GM19193 (cell line): ENCODE results near the gene IFRD1.
A peak's percentile ranks its signal among the peaks of the same experiment; 100 is the strongest.

ENCODE experiments used
- POLR2A ChIP-seq: IDR thresholded peaks from 4 replicates; pipeline ENCODE4 v1.6.1; 2011; ENCODE audit not compliant: insufficient read depth, insufficient read length; ENCODE audit errors: extremely low read depth

Gene IFRD1, protein sequence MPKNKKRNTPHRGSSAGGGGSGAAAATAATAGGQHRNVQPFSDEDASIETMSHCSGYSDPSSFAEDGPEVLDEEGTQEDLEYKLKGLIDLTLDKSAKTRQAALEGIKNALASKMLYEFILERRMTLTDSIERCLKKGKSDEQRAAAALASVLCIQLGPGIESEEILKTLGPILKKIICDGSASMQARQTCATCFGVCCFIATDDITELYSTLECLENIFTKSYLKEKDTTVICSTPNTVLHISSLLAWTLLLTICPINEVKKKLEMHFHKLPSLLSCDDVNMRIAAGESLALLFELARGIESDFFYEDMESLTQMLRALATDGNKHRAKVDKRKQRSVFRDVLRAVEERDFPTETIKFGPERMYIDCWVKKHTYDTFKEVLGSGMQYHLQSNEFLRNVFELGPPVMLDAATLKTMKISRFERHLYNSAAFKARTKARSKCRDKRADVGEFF

DNA sequence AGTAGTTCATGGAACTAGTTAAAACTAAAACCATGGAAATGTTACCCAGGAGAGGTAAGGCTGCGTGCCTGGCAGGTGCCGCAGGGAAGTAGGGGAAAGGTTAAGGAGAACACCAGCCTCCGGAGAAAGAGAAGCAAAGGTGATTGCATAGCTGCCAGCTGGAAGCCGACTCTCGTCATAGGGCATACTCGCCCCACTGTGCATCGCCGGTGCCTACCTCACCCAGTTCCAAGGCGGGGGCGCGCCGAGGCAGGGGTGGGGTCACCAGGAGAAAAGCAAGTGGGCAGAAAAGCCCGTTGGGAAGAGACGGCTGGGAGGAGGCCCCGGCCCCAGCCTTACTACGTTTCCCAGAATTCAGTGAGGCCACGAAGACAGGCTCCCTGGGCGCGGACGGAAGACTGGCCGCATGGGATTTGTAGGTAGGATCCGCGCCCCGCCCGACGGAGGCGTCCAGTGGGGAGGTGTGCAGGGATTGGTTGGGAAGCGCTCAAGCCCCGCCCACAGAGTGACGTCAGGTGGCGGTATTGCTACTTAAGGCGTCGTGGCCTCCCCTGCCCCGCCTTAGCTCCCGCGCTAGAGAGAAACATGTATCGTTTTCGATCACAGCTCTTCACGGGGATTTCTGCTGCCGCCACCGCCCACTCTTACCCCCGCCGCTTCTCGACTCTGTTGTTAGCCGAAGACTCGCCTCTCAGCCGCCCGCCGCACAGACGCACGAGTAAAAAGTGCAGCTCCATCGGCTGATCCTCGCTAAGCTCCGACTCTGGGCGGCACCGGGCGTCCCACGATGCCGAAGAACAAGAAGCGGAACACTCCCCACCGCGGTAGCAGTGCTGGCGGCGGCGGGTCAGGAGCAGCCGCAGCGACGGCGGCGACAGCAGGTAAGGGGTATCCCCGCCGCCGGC, at the start of gene IFRD1:
Gene IFRD1, plus strand, starts transcription at position 559 of the 905 bp plus-strand sequence. Its CDS starts 229 bp downstream, at position 788.
- peak; percentile 99 for TF ChIP-seq POLR2A

DNA sequence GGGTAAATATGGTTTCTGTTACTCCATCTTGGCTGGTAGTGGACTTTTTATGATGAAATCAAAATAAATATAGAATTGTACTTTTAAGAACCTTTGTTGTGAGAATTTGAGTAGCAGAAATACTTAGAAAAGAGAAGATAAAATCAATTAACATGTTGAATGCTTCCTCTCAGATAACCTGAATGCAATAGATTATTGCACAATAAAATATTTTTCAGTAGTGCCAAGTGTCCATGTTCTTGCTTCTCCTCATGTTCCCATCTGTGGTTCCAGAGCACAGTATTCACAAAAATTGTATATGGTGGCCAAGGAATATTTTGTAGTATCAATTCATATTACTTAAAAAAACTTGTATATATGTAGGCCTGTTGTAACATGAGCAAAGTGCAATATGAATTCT, 45.9 kb upstream of the IFRD1 start:
- TF ChIP-seq POLR2A, result no peak

DNA sequence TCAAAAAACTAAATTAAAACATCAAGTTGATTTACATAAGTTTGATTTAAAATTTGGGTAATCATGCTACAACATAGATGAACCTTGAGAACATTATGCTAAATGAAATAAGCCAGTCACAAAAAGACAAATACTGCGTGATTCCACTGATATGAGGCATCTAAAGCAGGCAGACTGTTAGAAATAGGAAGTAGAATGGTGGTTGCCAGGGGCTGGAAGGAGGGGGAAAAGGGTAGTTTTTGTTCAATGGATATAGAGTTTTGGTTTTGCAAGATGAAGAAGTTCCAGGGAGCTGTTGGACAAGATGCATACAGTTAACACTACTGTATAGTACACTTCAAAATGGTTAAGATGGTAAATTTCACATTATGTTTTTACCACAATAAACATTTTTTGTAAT, 45.0 kb upstream of the IFRD1 start:
- TF ChIP-seq POLR2A, result no peak

DNA sequence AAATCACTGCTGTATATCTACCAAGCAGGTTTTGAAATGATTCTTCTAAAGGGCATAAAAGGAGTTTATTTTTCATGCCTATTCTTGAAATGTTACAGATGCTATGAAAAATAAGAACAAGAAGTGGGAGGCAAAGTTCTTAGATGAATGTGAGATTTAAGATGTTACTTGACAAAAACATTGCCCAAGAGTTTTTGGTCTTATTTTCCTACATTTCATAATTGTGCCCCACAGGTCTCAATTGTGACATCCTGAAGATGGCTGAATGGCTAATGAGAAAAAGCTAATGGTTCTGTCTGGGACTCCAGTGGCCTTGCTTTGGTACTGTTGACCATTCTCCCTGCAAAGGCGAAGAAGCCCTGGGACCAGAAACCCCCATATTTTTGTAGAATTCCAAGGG, 43.0 kb upstream of the IFRD1 start:
- no peak for TF ChIP-seq POLR2A

DNA sequence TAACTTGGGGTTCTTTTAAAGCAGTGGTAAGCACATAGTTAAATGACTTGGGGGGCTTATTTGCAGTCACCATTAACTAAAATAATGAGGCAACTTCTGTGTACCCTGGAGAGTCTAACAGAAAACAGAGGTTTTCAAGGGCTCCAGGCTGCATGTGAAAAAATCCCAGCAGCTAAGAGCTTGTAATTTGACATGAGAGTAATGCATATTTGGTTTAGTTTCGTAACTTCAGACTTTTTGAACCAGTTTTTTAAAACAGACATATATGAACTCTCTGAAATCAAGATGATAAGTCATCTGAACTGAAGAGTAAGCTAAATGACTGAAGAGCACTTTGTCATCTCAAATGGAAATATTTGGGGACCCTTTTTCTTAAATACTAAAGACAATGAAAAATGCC, 40.2 kb upstream of the IFRD1 start:
- TF ChIP-seq POLR2A, result no peak

DNA sequence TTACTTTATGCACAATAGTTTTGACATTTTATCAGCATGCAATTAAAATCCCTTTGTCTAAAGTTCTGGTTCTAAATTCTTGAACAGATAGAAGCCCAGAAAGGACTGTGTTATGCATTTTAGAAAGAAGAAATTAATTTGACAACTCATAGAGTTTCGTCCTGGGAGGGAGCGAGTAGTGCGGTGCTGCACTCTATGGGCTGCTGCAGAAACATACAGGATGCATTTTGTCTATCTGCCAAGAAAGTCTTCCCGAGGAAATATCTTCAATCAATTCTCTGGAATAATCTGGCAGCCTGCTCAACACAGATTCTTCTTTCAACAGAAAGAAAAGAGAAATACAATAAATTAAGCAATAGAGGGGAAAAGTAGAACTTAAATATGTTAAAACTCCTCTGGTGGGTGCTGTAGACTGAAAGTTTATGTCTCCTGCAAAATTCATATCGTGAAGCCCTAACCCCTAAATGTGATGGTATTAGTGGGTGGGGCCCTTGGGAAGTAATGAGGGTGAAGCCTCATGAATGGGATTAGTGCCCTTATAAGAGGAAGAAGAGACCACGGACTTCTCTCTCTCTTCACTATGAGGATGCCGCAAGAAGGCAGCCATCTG, 39.0 kb upstream of the IFRD1 start:
- TF ChIP-seq POLR2A, result no peak

DNA sequence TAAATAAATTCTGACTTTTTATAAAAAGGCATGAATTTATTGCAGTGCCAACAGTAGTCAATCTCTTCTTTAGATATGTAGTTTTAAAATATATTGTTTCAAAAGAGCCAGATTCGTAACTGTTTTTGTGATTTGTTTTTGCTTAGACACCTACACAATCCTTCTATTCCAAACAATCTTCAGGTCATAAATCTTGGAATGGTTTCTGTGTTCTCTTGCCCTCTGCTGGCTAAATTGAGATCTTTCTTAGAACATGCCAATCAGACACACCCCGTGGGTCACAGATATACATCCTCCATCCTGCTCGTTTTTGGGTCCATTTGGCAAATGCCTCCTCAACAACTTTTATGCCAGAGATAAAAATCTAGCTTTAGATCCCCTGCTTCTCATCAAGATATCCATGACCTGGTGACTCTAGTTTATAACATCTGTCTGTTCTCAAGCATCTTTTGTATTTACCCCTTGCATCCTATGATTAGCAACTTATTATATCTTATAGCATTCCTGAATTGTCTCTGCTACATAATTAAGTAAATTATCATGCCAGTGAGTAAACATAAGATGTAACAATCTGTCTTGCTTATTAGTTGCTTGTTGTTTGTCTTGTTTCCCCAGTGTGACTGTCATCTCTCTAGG, 35.3 kb upstream of the IFRD1 start:
- no peak for TF ChIP-seq POLR2A

DNA sequence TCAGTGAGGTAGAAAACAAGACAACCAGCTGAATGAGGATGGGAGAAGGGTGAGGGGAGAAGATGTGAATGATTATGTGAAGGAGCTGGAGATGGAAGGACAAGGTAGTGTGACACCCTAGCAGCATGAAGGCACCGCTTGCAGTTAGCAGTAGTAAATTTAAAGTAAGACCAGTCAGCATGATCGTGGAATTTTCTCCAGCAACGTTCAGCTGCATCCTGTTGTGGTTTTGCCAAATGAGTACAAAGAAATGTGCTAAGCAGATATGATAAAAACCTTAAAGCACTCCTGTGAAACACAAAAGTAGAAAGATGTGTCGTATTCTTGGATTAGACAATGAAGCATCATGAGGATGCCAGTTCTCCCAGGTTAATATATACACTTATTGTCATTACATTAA, 34.1 kb upstream of the IFRD1 start:
- TF ChIP-seq POLR2A, result no peak

DNA sequence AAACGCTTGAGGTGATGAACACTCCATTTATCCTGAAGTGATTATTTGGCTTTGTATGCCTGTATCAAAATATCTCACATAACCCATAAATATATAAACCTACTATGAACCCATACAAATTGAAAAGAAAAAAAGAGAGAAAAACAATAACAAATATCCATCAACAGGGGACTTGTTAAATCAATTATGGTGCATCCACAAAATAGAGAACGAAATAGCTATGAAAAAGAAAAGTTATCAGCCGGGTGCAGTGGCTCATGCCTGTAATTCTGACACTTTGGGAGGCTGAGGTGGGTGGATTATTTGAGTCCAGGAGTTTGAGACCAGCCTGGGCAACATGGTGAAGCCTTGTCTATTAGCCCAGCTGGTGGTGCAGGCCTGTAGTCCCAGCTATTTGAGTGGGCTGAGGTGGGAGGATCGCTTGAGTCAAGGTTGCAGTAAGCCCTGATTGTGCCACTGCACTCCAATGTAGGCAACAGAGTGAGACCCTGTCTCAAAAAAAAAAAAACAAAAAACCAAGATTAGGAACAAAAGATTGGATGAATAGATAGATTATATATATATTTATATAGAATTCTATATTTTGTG, 30.6 kb upstream of the IFRD1 start:
- no peak for TF ChIP-seq POLR2A

DNA sequence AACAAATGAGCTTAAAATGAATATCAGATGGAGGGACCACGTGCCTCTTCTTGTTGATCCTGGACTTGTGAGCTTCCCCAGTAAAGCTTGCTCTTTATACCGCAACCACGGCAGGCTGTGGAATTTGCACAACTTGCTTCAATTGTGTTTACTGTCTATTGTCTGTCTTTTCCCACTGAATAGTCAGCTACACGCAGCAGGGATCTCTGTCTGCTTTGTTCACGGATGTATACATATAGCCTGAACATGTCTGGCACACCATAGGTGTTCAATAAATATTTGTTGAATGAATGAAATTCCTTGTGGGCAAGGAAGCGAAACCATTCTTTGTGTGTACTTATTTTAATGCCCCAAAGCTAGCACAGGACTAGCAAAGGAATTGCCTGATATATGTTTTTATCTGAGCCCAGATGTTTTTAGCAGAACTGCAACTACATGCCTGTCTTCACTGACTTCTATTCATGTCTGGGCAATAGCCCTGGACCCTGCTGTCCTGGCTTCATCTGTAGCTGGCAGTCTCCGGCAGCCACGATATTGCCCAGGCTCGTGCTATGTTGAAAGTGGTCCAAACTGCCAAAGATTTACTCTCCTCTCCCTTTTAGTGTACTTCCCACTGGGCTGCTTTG, 29.9 kb upstream of the IFRD1 start:
- no peak for TF ChIP-seq POLR2A

DNA sequence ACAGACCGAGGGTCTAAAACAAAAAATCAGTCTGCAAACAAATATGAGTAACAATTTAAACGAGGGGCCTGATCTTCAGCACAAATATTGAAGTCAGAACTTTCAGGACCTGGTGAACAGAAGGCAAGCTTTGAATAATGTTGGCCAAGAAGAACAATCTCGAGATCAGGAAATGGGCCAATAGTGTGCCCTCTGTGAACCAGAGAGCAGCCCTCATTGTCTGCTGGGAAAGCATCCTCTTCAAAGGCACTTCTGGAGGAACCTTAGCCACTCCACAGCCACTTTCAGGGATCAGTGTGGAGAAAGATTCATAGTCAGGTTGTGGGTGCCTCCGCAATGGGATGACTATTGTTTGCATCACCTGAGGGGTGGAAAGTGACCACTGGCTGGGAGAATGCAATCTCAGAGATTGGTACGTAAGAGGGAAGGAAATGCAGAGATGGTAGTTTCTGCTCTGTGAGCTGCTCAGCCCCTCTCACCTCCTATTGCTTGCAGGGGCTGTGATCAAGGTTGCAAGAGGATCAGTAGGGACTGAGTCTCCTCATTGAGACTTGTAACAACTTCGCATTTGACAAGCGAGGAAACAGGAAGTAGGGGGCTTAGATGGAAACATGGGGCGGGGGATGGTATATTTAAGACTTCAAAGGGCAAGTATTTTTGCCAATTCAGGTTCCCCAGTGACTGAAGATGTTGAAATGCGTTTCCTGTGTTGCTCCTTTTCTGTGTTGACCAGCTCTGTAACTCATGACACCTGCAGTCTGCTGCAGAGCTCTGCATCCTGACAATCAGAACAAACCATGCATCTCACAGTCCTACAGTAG, 28.4 kb upstream of the IFRD1 start:
- TF ChIP-seq POLR2A, result no peak

DNA sequence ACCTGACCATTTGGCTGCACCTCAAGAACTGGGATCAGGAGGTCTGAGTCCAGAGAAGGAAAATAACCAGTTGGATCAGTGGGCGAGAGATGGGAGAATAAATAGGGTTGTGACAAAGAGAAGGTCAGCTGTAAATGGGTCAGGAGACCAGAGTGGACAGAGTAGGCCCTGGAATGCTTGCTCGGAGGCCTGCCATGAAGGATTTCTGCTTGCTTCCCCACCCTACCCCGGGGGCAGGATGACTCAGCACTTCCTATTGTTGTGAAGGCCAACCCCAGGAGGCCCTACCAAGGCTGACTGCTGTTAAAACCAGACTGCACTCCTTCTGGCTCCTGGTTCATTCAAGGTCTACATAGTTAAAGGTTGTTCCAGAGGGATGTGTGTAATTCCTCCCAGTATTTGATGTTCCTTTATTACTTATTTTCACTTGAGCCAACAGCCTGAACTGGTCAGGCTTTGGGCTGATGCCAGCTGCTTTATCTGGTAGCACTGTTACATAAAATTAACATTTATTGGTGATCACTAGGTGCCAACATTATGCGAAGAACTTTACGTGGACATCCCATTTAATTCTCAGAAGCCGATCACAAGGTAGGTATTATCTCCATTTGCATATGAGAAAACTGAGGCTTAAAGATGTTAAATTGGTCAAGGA, 27.3 kb upstream of the IFRD1 start:
- TF ChIP-seq POLR2A, result no peak

DNA sequence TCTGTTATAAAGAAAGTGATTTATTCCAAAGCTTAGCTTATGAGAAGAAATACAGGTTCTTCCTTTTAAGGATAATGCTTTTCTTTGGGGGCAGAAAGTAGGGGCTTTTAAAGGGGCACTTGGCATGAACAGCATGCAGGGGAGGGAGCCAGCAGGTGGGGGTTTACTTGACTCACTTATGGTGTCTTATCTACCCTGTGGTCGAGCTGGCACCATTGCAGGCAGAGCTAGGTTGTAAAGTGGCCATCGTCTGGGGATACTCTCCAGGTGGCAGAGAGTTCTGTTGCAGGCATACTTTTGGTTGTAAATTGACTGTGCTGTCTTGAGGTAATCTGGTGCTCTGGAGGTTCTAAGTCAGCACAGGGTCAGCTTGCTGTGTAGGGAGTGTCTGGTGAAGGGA, 26.3 kb upstream of the IFRD1 start:
- TF ChIP-seq POLR2A, result no peak

DNA sequence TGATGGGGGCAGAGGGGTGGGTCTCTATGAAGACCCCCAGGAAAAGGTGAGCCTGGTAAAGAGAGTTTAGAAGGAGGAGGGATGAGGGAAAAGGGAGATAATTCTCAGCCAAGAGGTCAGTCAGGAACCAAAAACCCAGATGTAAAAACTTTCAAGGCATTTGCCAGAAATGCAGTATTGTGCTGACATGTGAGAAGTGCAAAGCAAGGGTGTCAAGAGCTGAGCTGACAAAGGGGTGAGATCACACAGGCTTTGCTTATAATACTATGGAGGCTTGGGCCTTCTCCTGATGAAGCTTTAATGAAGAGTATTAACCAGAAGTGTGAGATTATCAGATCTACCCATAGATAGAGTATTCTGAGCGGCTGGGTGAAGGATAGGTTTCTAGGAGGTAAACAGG, 22.3 kb upstream of the IFRD1 start:
- TF ChIP-seq POLR2A, result no peak
